Spinal cord (tissue), 4 donors: Measurements from ENCODE around the gene CDC40. TPM values are rescaled to one million over a fixed set of nuclear protein-coding genes. Genes with fewer than 3 reads are reported as not detected.

Experiments
- polyA plus RNA-seq, 2 donors: library from polyadenylated mRNA; unstranded; fragments of 120-200 nt; gene quantifications; one replicate each; pipeline ENCODE4 v1.2.1, GENCODE V29; 2013; ENCODE audit not compliant: insufficient read length in 2 of 2
- total RNA-seq, 2 donors: library from RNA; depleted of rRNA in 1 of 2; stranded (reverse); fragments of 120-200 nt in 1 of 2; fragments of >200 nt in 1 of 2; gene quantifications; one replicate each; pipeline versions ENCODE4 v1.2.3 to v1.2.4, GENCODE V29; 2013 to 2014

The CDC40 gene
- total and polyA plus RNA-seq, 4 donors: 20.2 to 26.9 (median 24.6) TPM

Other genes with a start within 250 kb of the CDC40 start
- under 1 TPM; 0.22 to 0.59 TPM for gene GPR6, start 202.1 kb upstream of the CDC40 start, total RNA-seq
- under 1 TPM; 0.87 to 0.99 TPM for gene GPR6, start 202.1 kb upstream of the CDC40 start, polyA plus RNA-seq
- gene WASF1, start 757 bp upstream of the CDC40 start, total RNA-seq: 10 to 100 TPM; 19.3 to 63.7 TPM
- 100 to 1,000 TPM; 161 to 239 TPM for gene WASF1, start 757 bp upstream of the CDC40 start, polyA plus RNA-seq
- gene METTL24, start 177.9 kb downstream of the CDC40 start, total RNA-seq: 10 to 100 TPM in 1 of 2 donors, 1 to 10 TPM in 1; 5.8 to 11.5 TPM
- gene METTL24, start 177.9 kb downstream of the CDC40 start, polyA plus RNA-seq: 1 to 10 TPM; 2.8 to 3.9 TPM
- under 1 TPM; 0.44 to 0.79 TPM for gene DDO, start 235.1 kb downstream of the CDC40 start, total RNA-seq
- under 1 TPM; 0.90 to 0.98 TPM for gene DDO, start 235.1 kb downstream of the CDC40 start, polyA plus RNA-seq